Esophagus muscularis mucosa (tissue), 4 donors: ENCODE results near the gene CUL2. TPM values are rescaled to one million over a fixed set of nuclear protein-coding genes. Genes with fewer than 3 reads are reported as not detected.

Experiments
- DNase-seq: peaks from one replicate; pipeline ENCODE4 v3.0.0-alpha.2; 2017; ENCODE audit errors: extremely low spot score
- H3K27ac ChIP-seq, 4 donors: fragments of 200-600 bp; sonication (generic); replicated peaks in 1 of 4; 1 replicate in 3 of 4; 2 replicates in 1 of 4; pipeline ENCODE4 v1.5.1; 2016 to 2019; ENCODE audit warnings: mild to moderate bottlenecking in 1 of 4
- H3K27me3 ChIP-seq, 4 donors: fragments of 200-600 bp; sonication (generic); one replicate each; pipeline versions ENCODE4 v1.5.1 to v1.6.0; 2016 to 2019
- H3K36me3 ChIP-seq, 4 donors: fragments of 200-600 bp; sonication (generic); one replicate each; pipeline ENCODE4 v1.5.1; 2016 to 2019
- H3K4me1 ChIP-seq, 4 donors: fragments of 200-600 bp; sonication (generic); one replicate each; pipeline ENCODE4 v1.5.1; 2016 to 2019
- H3K4me3 ChIP-seq, 4 donors: fragments of 200-600 bp; sonication (generic); 1 replicate in 2 of 4; 2 replicates in 2 of 4; pipeline ENCODE4 v1.5.1; 2016 to 2019; ENCODE audit warnings: mild to moderate bottlenecking in 4 of 4, moderate library complexity in 1 of 4
- H3K9me3 ChIP-seq, 4 donors: fragments of 200-600 bp; sonication (generic); 1 replicate in 3 of 4; 2 replicates in 1 of 4; pipeline ENCODE4 v1.5.1; 2016 to 2019
- EP300 ChIP-seq: sonication (generic); formaldehyde crosslinking; IDR thresholded peaks from one replicate; pipeline ENCODE4 v1.6.1; 2017; ENCODE audit warnings: antibody characterized with exemption
- POLR2A ChIP-seq: fragments of 450-650 bp; IDR thresholded peaks from one replicate; pipeline ENCODE4 v1.6.1; 2017; ENCODE audit warnings: antibody characterized with exemption, moderate library complexity, mild to moderate bottlenecking, low read depth
- POLR2AphosphoS5 ChIP-seq, 2 donors: sonication (generic); formaldehyde crosslinking; IDR thresholded peaks; one replicate each; pipeline ENCODE4 v1.6.1; 2017; ENCODE audit warnings: antibody characterized with exemption in 2 of 2
- WGBS: methylation state at CpG from one replicate; pipeline ENCODE4 v1.1.5; 2018; 5-methylcytosine and 5-hydroxymethylcytosine counted together
- intact Hi-C: fragments of 100-400 bp; cut with DNase I; formaldehyde crosslinking; loops from one replicate; pipeline ENCODE4 v1.15.1; 2023
- total RNA-seq, 4 donors: library from RNA; depleted of rRNA; stranded (reverse); fragments of >200 nt; gene quantifications; one replicate each; pipeline versions ENCODE4 v1.1.0 to v1.2.1, GENCODE V29; 2016
- TF ChIP-seq, protein P1 (sequence below), 3 experiments: fragments of 200-600 bp in 2 of 3; fragments of 450-650 bp in 1 of 3; sonication (generic) in 2 of 3; IDR thresholded peaks; one replicate each; pipeline ENCODE4 v1.5.1; 2017 to 2019; ENCODE audit warnings: antibody characterized with exemption in 3 of 3, mild to moderate bottlenecking in 2 of 3, moderate library complexity in 1 of 3

CUL2 gene
- total RNA-seq, 4 donors from 2014 or later, result 22.3 to 27.2 (median 23.1) TPM

DNA sequence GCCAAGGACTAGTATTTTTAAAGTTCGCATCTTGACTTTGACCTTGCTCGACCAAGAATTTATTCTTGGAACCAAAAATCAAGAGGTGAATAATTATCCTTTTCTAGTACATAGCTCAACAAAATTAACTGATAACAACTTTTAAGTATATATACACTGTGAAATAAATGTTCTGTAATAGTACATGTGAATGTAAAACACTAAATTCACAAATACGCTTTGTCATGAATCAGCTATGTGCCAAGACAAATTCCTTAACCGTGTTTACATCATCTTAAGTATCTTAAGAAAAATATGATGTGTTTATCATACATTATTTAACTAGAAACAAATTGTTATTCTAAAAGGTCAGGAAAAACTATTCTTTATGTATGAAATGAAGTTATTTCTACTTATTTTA, 83.3 kb downstream of the CUL2 start:
- DNase-seq, result no peak
- Histone ChIP-seq H3K27ac (no peak overlapping the region), H3K36me3 (peaks cover 6 to 36% (median 27%) of the 10 kb centered on the region in 4 donors), H3K27me3 (no peaks in the 10 kb centered on the region), H3K4me1 (no peaks in the 10 kb centered on the region), H3K4me3 (no peak overlapping the region), H3K9me3 (no peaks in the 10 kb centered on the region)
- intact Hi-C loops, result no loop called here
- WGBS, result 86% methylated on average over 4 of the region's 4 CpGs
- TF ChIP-seq POLR2AphosphoS5 (IDR thresholded peaks at IDR 0.05), result no peak
- TF ChIP-seq, protein P1, sequence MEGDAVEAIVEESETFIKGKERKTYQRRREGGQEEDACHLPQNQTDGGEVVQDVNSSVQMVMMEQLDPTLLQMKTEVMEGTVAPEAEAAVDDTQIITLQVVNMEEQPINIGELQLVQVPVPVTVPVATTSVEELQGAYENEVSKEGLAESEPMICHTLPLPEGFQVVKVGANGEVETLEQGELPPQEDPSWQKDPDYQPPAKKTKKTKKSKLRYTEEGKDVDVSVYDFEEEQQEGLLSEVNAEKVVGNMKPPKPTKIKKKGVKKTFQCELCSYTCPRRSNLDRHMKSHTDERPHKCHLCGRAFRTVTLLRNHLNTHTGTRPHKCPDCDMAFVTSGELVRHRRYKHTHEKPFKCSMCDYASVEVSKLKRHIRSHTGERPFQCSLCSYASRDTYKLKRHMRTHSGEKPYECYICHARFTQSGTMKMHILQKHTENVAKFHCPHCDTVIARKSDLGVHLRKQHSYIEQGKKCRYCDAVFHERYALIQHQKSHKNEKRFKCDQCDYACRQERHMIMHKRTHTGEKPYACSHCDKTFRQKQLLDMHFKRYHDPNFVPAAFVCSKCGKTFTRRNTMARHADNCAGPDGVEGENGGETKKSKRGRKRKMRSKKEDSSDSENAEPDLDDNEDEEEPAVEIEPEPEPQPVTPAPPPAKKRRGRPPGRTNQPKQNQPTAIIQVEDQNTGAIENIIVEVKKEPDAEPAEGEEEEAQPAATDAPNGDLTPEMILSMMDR (IDR thresholded peaks at IDR 0.05), result no peak
- TF ChIP-seq POLR2A, result no peak
- TF ChIP-seq EP300, result no peak

DNA sequence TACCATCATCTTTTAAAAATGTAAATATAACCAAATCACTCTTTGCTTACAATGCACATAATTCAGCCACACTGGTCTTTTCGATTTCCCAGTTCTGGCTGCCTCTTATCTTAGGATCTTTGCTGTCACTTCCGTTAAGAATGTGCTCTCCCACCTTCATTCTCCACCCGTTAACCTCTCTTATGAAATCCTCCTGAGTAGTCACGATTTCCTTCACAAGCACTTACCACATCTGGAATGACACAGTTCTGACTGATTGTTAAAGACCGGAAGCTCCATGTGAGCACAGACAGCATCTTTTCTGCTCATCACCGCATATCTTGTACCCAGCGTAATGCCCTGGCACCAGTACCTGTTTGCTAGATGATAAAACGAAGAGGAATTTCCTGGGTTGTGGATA, 84.3 kb downstream of the CUL2 start:
- Histone ChIP-seq H3K9me3 (no peaks in the 10 kb centered on the region), H3K4me3 (no peak overlapping the region), H3K4me1 (no peaks in the 10 kb centered on the region), H3K27me3 (no peaks in the 10 kb centered on the region), H3K36me3 (peaks cover 6 to 26% (median 18%) of the 10 kb centered on the region in 4 donors), H3K27ac (no peak overlapping the region)
- intact Hi-C loops, result no loop called here
- no peak for DNase-seq
- WGBS, result 86% methylated on average over 8 of the region's 8 CpGs
- TF ChIP-seq, protein P1 (IDR thresholded peaks at IDR 0.05), result no peak
- TF ChIP-seq POLR2A (no peak), EP300 (no peak), POLR2AphosphoS5 (IDR thresholded peaks at IDR 0.05) (no peak)

DNA sequence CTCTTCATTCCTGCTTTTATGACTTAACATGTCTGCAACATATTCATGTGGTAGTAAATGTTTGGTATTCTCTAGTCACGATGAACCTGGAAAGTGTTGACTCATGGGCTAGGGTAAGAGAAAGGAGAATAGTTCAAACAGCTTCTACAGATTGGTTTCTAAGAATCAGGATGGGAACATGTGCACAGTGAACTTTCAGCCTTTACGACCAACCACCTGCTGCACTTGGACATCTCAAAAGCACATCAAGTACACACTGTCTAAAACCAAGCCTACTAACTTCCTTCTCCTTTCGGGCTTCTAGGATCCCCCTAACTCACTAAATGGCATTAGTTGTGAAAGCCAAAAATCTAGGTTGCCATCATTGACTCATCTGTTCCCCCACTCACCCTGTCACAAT, 85.5 kb downstream of the CUL2 start:
- no peak overlapping the region for H3K27ac ChIP-seq
- TF ChIP-seq, protein P1 (IDR thresholded peaks at IDR 0.05), result no peak
- no peak for TF ChIP-seq EP300
- TF ChIP-seq POLR2AphosphoS5 (IDR thresholded peaks at IDR 0.05), result no peak
- no peak for TF ChIP-seq POLR2A
- intact Hi-C loops, result no loop called here
- H3K9me3 ChIP-seq, result no peaks in the 10 kb centered on the region
- H3K4me3 ChIP-seq, result no peak overlapping the region
- WGBS, result 86% methylated on average over 3 of the region's 3 CpGs
- H3K4me1 ChIP-seq, result no peaks in the 10 kb centered on the region
- peaks cover 6 to 14% (median 7%) of the 10 kb centered on the region in 4 donors for H3K36me3 ChIP-seq
- no peaks in the 10 kb centered on the region for H3K27me3 ChIP-seq
- DNase-seq, result no peak

DNA sequence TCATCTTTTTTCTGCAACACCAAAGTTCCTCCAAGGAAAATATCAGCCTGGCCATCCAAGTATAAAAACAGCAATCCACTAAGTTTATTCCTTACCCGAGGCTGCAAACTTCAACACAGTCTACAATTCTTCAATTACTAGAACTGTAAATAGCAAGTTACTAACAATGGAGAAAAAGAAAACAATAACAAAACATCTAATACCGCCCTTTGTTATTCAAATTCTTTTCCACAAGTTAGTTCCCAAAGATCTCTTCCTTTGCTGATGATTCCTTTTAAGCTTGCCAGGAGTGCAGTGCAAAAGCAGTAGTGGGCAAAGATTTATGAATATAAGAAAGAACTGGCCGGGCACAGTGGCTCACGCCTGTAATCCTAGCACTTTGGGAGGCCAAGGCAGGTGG, 86.2 kb downstream of the CUL2 start:
- H3K27me3 ChIP-seq, result no peaks in the 10 kb centered on the region
- H3K27ac ChIP-seq, result no peak overlapping the region
- TF ChIP-seq EP300 (no peak), POLR2AphosphoS5 (IDR thresholded peaks at IDR 0.05) (no peak)
- TF ChIP-seq, protein P1 (IDR thresholded peaks at IDR 0.05), result no peak
- intact Hi-C loops, result no loop called here
- no peaks in the 10 kb centered on the region for H3K4me1 ChIP-seq
- H3K4me3 ChIP-seq, result no peak overlapping the region
- WGBS, result 81% methylated on average over 4 of the region's 4 CpGs
- no peak for DNase-seq
- H3K36me3 ChIP-seq, result peaks cover 0 to 8% (median 7%) of the 10 kb centered on the region in 4 donors
- no peaks in the 10 kb centered on the region for H3K9me3 ChIP-seq

DNA sequence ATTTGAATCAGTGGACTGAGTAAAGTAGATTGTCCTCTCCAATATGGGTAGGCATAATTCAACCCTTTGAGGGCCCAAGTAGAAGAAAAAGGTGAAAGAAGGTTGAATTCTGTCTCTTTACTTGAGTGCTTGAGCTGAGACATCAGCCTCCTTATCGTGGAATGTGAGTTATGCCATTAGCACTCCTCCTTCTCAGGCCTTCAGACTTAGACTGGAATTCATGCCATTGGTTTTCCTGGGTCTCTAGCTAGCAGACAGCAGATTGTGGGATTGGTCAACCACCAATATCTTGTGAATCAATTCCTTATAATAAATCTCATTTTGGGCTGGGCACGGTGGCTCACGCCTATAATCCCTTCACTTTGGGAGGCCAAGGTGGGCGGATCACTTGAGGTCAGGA, 89.2 kb downstream of the CUL2 start:
- no peak overlapping the region for H3K4me3 ChIP-seq
- H3K36me3 ChIP-seq, result no peaks in the 10 kb centered on the region
- H3K4me1 ChIP-seq, result no peaks in the 10 kb centered on the region
- H3K27me3 ChIP-seq, result no peaks in the 10 kb centered on the region
- intact Hi-C loops, result no loop called here
- no peak for TF ChIP-seq EP300
- no peak for TF ChIP-seq POLR2AphosphoS5 (IDR thresholded peaks at IDR 0.05)
- no peak for TF ChIP-seq POLR2A
- TF ChIP-seq, protein P1 (IDR thresholded peaks at IDR 0.05), result no peak
- WGBS, result 100% methylated on average over 4 of the region's 4 CpGs
- H3K9me3 ChIP-seq, result no peaks in the 10 kb centered on the region
- no peak overlapping the region for H3K27ac ChIP-seq
- no peak for DNase-seq
